ENCODE data around the gene DEF6. TPM values are rescaled to one million over a fixed set of nuclear protein-coding genes. Genes with fewer than 3 reads are reported as not detected.
"Not testable (repeated sequence)": the region's sequence is repeated elsewhere in the genome, so short reads cannot be mapped to it uniquely, and the experiment has no call there.

DEF6 gene
- total RNA-seq, 1 experiment from 2014 or later, result 5.6 TPM

DNA sequence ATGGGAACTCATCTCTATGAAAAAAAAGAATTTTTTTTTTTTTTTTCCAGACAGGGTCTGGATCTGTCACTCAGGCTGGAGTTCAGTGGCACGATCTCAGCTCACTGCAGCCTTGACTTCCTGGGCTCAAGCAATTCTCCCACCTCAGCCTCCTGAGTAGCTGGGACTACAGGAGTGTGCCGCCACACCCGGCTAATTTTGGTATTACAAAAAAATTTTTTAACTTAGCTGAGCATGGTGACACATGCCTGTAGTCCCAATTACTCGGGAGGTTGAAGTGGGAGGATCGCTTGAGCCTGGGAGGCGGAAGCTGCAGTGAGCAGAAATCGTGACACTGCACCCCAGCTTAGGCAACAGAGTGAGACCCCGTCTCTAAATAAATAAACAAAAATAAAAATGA is 7.5 kb downstream of the DEF6 start:
- Histone ChIP-seq H3K23ac (ENCODE audit: insufficient read length, low read depth, low read length) (no peak overlapping the region), H3K27me3 (ENCODE audit: insufficient read depth, low read length) (no peaks in the 10 kb centered on the region), H3K23me2 (ENCODE audit: insufficient read length, low read depth, low read length, poor library complexity, severe bottlenecking) (no peaks in the 10 kb centered on the region), H3K4me2 (ENCODE audit: insufficient read depth, insufficient read length, low read length) (no peak overlapping the region), H4K91ac (ENCODE audit: insufficient read length, low read depth, low read length) (no peak overlapping the region), H3K4me1 (ENCODE audit: insufficient read depth, low read length) (no peaks in the 10 kb centered on the region; the same call in 1 of the 2 replicates), H4K8ac (replicated peaks; ENCODE audit: insufficient read length, low read depth, low read length) (no peak overlapping the region), H3K18ac (ENCODE audit: insufficient read length, low read depth, low read length) (no peak overlapping the region), H2BK20ac (ENCODE audit: low read depth, low read length, poor library complexity, severe bottlenecking) (no peak overlapping the region), H2AFZ (ENCODE audit: low read length) (no peak overlapping the region), H2BK5ac (ENCODE audit: insufficient read length, low read length) (no peak overlapping the region), H2BK12ac (ENCODE audit: insufficient read length, low read depth, low read length) (no peak overlapping the region), H3K79me1 (ENCODE audit: insufficient read depth, low read depth, low read length, poor library complexity, severe bottlenecking) (no peaks in the 10 kb centered on the region), H3K27ac (ENCODE audit: insufficient read length, low read depth, low read length) (no peak overlapping the region), H3K9me3 (ENCODE audit: control insufficient read depth, low read depth, low read length) (no peaks in the 10 kb centered on the region), H2BK15ac (ENCODE audit: low read depth, low read length) (no peak overlapping the region), H3K4ac (ENCODE audit: low read depth, low read length) (no peak overlapping the region), H3K56ac (ENCODE audit: insufficient read length, low read depth, low read length) (no peak overlapping the region), H4K5ac (ENCODE audit: insufficient read length, low read depth, low read length) (no peak overlapping the region), H3K14ac (ENCODE audit: insufficient read depth, low read length) (no peak overlapping the region), H2AK5ac (ENCODE audit: insufficient read length, low read length) (no peak overlapping the region), H2BK120ac (ENCODE audit: low read depth, low read length, poor library complexity, severe bottlenecking) (no peak overlapping the region), H3K9ac (ENCODE audit: extremely low read depth, insufficient read length, low read length) (no peak overlapping the region), H4K20me1 (ENCODE audit: control insufficient read depth, insufficient read depth, insufficient read length) (no peaks in the 10 kb centered on the region), H3T11ph (ENCODE audit: low read length) (no peak overlapping the region), H3K79me2 (ENCODE audit: insufficient read depth, low read length) (no peaks in the 10 kb centered on the region)
- Mint-ChIP-seq H3K9me3 (no peaks in the 10 kb centered on the region), H3K4me3 (no peak overlapping the region), H3K4me1 (peaks cover 12 to 18% of the 10 kb centered on the region in 2 experiments), H3K27ac (no peak overlapping the region), H3K27me3 (ENCODE audit: low read depth) (no peaks in the 10 kb centered on the region; the same call in 1 of the 2 replicates), H3K36me3 (ENCODE audit: insufficient read depth in 1 of 3, low read depth in 3 of 3) (no peaks in the 10 kb centered on the region)
- no CpG with 5 or more reads among the region's 8 CpGs for WGBS (ENCODE audit: extremely low coverage, insufficient read length, low lambda C conversion rate)
- TF ChIP-seq, protein P1, sequence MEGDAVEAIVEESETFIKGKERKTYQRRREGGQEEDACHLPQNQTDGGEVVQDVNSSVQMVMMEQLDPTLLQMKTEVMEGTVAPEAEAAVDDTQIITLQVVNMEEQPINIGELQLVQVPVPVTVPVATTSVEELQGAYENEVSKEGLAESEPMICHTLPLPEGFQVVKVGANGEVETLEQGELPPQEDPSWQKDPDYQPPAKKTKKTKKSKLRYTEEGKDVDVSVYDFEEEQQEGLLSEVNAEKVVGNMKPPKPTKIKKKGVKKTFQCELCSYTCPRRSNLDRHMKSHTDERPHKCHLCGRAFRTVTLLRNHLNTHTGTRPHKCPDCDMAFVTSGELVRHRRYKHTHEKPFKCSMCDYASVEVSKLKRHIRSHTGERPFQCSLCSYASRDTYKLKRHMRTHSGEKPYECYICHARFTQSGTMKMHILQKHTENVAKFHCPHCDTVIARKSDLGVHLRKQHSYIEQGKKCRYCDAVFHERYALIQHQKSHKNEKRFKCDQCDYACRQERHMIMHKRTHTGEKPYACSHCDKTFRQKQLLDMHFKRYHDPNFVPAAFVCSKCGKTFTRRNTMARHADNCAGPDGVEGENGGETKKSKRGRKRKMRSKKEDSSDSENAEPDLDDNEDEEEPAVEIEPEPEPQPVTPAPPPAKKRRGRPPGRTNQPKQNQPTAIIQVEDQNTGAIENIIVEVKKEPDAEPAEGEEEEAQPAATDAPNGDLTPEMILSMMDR (conservative IDR thresholded peaks at IDR 0.05), result peak; percentile 30; the same call in 2 of the 3 replicates
- DNase-seq, result no peak

DNA sequence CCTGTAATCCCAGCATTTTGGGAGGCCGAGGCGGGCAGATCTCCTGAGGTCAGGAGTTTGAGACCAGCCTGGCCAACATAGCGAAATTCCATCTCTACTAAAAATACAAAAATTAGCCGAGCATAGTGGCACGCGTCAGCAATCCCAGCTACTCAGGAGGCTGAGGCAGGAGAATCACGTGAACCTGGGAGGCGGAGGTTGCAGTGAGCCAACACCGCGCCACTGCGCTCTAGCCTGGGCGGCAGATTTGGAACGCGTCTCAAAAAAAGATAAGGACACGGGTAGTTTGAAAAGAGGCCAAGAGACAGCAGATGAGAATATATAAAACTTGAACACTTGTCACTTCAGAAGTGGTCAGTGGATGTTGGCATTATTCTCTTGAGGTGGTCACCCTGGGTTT is 9.5 kb downstream of the DEF6 start:
- H3K9ac ChIP-seq (ENCODE audit: extremely low read depth, insufficient read length, low read length), result not testable (repeated sequence)
- no CpG with 5 or more reads among the region's 15 CpGs for WGBS (ENCODE audit: extremely low coverage, insufficient read length, low lambda C conversion rate)

More for the DNA sequence above, 9.5 kb downstream of the DEF6 start:
- not testable (repeated sequence) for H3T11ph ChIP-seq (ENCODE audit: low read length); H3K4me2 ChIP-seq (ENCODE audit: insufficient read depth, insufficient read length, low read length); H3K18ac ChIP-seq (ENCODE audit: insufficient read length, low read depth, low read length); H2BK12ac ChIP-seq (ENCODE audit: insufficient read length, low read depth, low read length); H2BK120ac ChIP-seq (ENCODE audit: low read depth, low read length, poor library complexity, severe bottlenecking); H3K14ac ChIP-seq (ENCODE audit: insufficient read depth, low read length); H2BK5ac ChIP-seq (ENCODE audit: insufficient read length, low read length); H4K20me1 ChIP-seq (ENCODE audit: control insufficient read depth, insufficient read depth, insufficient read length); H3K27me3 ChIP-seq (ENCODE audit: insufficient read depth, low read length); H3K4me1 ChIP-seq (ENCODE audit: insufficient read depth, low read length); H3K9me3 ChIP-seq (ENCODE audit: control insufficient read depth, low read depth, low read length); H3K56ac ChIP-seq (ENCODE audit: insufficient read length, low read depth, low read length); H3K27ac ChIP-seq (ENCODE audit: insufficient read length, low read depth, low read length); H4K5ac ChIP-seq (ENCODE audit: insufficient read length, low read depth, low read length); H3K23ac ChIP-seq (ENCODE audit: insufficient read length, low read depth, low read length); H4K8ac ChIP-seq (replicated peaks; ENCODE audit: insufficient read length, low read depth, low read length); H2BK15ac ChIP-seq (ENCODE audit: low read depth, low read length); H3K79me2 ChIP-seq (ENCODE audit: insufficient read depth, low read length); H3K9me3 Mint-ChIP-seq; H3K36me3 Mint-ChIP-seq (ENCODE audit: insufficient read depth in 1 of 3, low read depth in 3 of 3); H3K79me1 ChIP-seq (ENCODE audit: insufficient read depth, low read depth, low read length, poor library complexity, severe bottlenecking); H2AK5ac ChIP-seq (ENCODE audit: insufficient read length, low read length); H3K27me3 Mint-ChIP-seq (ENCODE audit: low read depth); DNase-seq; H3K4ac ChIP-seq (ENCODE audit: low read depth, low read length); H3K4me3 Mint-ChIP-seq; H3K23me2 ChIP-seq (ENCODE audit: insufficient read length, low read depth, low read length, poor library complexity, severe bottlenecking); H4K91ac ChIP-seq (ENCODE audit: insufficient read length, low read depth, low read length); H2BK20ac ChIP-seq (ENCODE audit: low read depth, low read length, poor library complexity, severe bottlenecking); H2AFZ ChIP-seq (ENCODE audit: low read length)
- Mint-ChIP-seq H3K27ac (peak overlapping the region in 1 of 3 experiments; percentile 89; a peak in 1 of 7 replicates), H3K4me1 (peaks cover 16 to 20% of the 10 kb centered on the region in 2 experiments)
